Loucy (cell line): ENCODE measurements around the gene SCFD2.
"Not testable (repeated sequence)": the region's sequence is repeated elsewhere in the genome, so short reads cannot be mapped to it uniquely, and the experiment has no call there.

Experiments
- H2AFZ ChIP-seq: fragments of 200-600 bp; sonication (generic); 2 replicates; pipeline ENCODE4 v1.6.0; 2016; ENCODE audit warnings: antibody characterized with exemption, mild to moderate bottlenecking, low read length, moderate library complexity
- H3F3A ChIP-seq: fragments of 200-600 bp; 2 replicates; pipeline ENCODE4 v1.6.0; 2016; ENCODE audit warnings: antibody characterized with exemption, low read depth, mild to moderate bottlenecking
- H3K27me3 ChIP-seq: fragments of 200-600 bp; sonication (generic); 2 replicates; pipeline ENCODE4 v1.6.1; 2014; ENCODE audit warnings: low read length, mild to moderate bottlenecking; ENCODE audit not compliant: insufficient read depth, poor library complexity, severe bottlenecking
- H3K36me3 ChIP-seq: fragments of 200-600 bp; sonication (generic); 2 replicates; pipeline ENCODE4 v1.6.1; 2016; ENCODE audit warnings: low read length; ENCODE audit not compliant: insufficient read depth
- H3K4me1 ChIP-seq: fragments of 200-600 bp; sonication (generic); 2 replicates; pipeline ENCODE4 v1.5.1; 2014; ENCODE audit warnings: low read length, mild to moderate bottlenecking; ENCODE audit not compliant: insufficient read depth, poor library complexity, severe bottlenecking
- H3K4me2 ChIP-seq: fragments of 200-600 bp; sonication (generic); 2 replicates; pipeline ENCODE4 v1.6.0; 2014; ENCODE audit warnings: antibody characterized with exemption, low read length, low read depth, mild to moderate bottlenecking; ENCODE audit not compliant: poor library complexity, severe bottlenecking
- H3K4me3 ChIP-seq: fragments of 200-600 bp; sonication (generic); 2 replicates; pipeline ENCODE4 v1.5.1; 2014; ENCODE audit warnings: low read length, mild to moderate bottlenecking, mixed read lengths; ENCODE audit not compliant: poor library complexity, severe bottlenecking
- H3K79me2 ChIP-seq: fragments of 200-600 bp; sonication (generic); 2 replicates; pipeline ENCODE4 v1.6.1; 2014; ENCODE audit warnings: low read length; ENCODE audit not compliant: insufficient read depth
- H3K9ac ChIP-seq: fragments of 200-600 bp; sonication (generic); 2 replicates; pipeline ENCODE4 v1.6.0; 2014; ENCODE audit warnings: mild to moderate bottlenecking, low read depth, low read length, moderate library complexity; ENCODE audit not compliant: poor library complexity, severe bottlenecking
- H3K9me2 ChIP-seq: fragments of 200-600 bp; sonication (generic); replicated peaks from 2 replicates; pipeline ENCODE4 v1.6.1; 2016; ENCODE audit warnings: low read depth, low read length, mixed read lengths
- H3K9me3 ChIP-seq: fragments of 200-600 bp; sonication (generic); 2 replicates; pipeline ENCODE4 v1.6.1; 2014; ENCODE audit warnings: mild to moderate bottlenecking, antibody characterized with exemption, low read length, low read depth; ENCODE audit not compliant: insufficient read depth
- H4K20me1 ChIP-seq: fragments of 200-600 bp; sonication (generic); 2 replicates; pipeline ENCODE4 v1.6.0; 2014; ENCODE audit warnings: antibody characterized with exemption, low read length, mild to moderate bottlenecking; ENCODE audit not compliant: insufficient read depth, poor library complexity, severe bottlenecking
- EZH2phosphoT487 ChIP-seq: fragments of 200-600 bp; IDR thresholded peaks from 2 replicates; pipeline ENCODE4 v1.6.1; 2018; ENCODE audit warnings: antibody characterized with exemption, mild to moderate bottlenecking, moderate library complexity, borderline replicate concordance
- TF ChIP-seq, protein P1 (sequence below): fragments of 200-600 bp; sonication (generic); conservative IDR thresholded peaks from 2 replicates; pipeline ENCODE4 v1.5.1; 2014; ENCODE audit warnings: mild to moderate bottlenecking, antibody characterized with exemption, low read length

The SCFD2 gene

DNA sequence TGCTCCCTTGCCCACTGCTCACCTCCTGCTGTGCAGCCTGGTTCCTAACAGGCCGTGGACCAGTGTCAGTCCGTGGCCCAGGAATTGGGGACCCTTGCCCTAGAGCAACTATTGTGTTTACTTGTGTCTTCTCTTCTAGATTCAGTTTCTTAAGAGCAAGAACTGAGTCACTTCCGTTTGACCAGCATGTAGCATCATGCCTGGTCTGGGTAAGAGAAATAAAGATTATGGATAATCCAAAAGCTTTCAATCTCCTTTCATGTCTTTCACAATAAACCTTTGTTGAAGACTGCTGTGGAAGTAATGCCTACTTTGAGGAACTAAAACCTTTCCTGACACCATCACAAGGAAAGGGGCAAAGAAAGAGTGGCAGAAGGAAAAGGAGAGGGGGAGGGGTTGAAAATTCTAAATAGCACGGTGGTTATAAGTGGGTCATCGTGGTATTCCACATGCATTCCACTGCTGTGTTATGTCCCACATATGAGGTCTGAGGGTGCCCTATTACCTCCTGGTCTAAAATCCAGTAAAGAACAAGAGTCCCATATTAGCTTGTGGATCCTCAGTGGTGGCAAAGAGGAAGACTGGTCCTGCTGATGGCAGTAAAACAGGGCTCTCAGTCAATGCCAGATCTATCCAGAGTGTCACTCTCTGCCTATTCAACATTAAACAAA, 370.4 kb downstream of the SCFD2 start:
- no peaks in the 10 kb centered on the region for H3K9me2 ChIP-seq
- no peaks in the 10 kb centered on the region for H4K20me1 ChIP-seq
- H2AFZ ChIP-seq = no peak overlapping the region
- H3K27me3 ChIP-seq = no peaks in the 10 kb centered on the region
- no peaks in the 10 kb centered on the region for H3F3A ChIP-seq
- H3K4me2 ChIP-seq = no peak overlapping the region
- no peak for TF ChIP-seq EZH2phosphoT487
- TF ChIP-seq, protein P1, sequence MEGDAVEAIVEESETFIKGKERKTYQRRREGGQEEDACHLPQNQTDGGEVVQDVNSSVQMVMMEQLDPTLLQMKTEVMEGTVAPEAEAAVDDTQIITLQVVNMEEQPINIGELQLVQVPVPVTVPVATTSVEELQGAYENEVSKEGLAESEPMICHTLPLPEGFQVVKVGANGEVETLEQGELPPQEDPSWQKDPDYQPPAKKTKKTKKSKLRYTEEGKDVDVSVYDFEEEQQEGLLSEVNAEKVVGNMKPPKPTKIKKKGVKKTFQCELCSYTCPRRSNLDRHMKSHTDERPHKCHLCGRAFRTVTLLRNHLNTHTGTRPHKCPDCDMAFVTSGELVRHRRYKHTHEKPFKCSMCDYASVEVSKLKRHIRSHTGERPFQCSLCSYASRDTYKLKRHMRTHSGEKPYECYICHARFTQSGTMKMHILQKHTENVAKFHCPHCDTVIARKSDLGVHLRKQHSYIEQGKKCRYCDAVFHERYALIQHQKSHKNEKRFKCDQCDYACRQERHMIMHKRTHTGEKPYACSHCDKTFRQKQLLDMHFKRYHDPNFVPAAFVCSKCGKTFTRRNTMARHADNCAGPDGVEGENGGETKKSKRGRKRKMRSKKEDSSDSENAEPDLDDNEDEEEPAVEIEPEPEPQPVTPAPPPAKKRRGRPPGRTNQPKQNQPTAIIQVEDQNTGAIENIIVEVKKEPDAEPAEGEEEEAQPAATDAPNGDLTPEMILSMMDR = no peak
- no peaks in the 10 kb centered on the region for H3K36me3 ChIP-seq
- H3K4me1 ChIP-seq = peaks cover 9% of the 10 kb centered on the region
- no peaks in the 10 kb centered on the region for H3K9me3 ChIP-seq
- H3K9ac ChIP-seq = no peak overlapping the region
- H3K4me3 ChIP-seq = no peak overlapping the region
- H3K79me2 ChIP-seq = no peaks in the 10 kb centered on the region

DNA sequence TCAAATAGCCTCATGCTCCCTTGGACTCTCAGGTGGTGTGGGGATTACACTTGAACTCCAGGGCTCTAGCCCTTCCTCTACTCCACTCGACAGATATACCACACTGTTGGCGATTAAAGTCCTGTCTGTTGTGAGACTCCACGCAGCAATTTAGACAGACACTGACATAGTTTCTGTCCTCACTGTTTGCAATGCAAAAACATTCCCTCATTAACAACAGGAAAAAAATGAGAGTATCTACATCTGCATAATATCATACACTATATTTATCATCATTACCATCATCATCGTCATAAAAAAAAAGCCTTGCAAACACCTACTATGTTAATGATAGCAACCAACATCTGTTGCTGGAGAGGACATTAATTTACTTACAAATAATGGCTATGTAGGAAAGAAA, 371.3 kb downstream of the SCFD2 start:
- no peak overlapping the region for H3K4me3 ChIP-seq
- H3K9me2 ChIP-seq = no peaks in the 10 kb centered on the region
- peaks cover 5% of the 10 kb centered on the region for H3K4me1 ChIP-seq
- H3K9ac ChIP-seq = no peak overlapping the region
- H3K9me3 ChIP-seq = no peaks in the 10 kb centered on the region
- no peak overlapping the region for H2AFZ ChIP-seq
- no peaks in the 10 kb centered on the region for H4K20me1 ChIP-seq
- TF ChIP-seq EZH2phosphoT487 = no peak
- TF ChIP-seq, protein P1 = no peak
- no peaks in the 10 kb centered on the region for H3K79me2 ChIP-seq
- no peaks in the 10 kb centered on the region for H3K27me3 ChIP-seq
- no peak overlapping the region for H3K4me2 ChIP-seq
- no peaks in the 10 kb centered on the region for H3K36me3 ChIP-seq
- no peaks in the 10 kb centered on the region for H3F3A ChIP-seq

DNA sequence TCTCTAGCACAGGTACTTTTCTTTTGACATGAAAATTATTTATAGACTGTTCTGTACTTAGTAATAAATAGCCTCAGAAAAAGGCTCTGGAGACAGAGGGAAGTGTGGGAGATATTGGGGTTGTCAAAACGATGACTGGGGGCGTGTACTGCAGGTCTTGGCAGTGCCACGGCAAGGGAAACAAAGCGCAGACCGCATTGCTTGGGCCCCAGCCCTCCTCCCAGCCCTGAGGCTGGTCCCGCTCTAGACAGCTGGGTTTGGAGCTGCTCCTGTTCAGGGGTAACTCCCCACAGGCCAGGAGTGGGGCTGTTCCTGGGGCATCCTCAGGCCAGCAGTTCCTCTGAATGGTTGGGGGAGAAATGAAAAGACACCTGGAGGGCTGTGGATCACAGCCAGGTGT, 372.1 kb downstream of the SCFD2 start:
- H2AFZ ChIP-seq = no peak overlapping the region
- H3F3A ChIP-seq = no peaks in the 10 kb centered on the region
- H3K27me3 ChIP-seq = no peaks in the 10 kb centered on the region
- no peaks in the 10 kb centered on the region for H3K9me2 ChIP-seq
- H3K4me1 ChIP-seq = no peaks in the 10 kb centered on the region
- H4K20me1 ChIP-seq = no peaks in the 10 kb centered on the region
- no peaks in the 10 kb centered on the region for H3K36me3 ChIP-seq
- TF ChIP-seq EZH2phosphoT487 = no peak
- H3K9ac ChIP-seq = no peak overlapping the region
- no peak overlapping the region for H3K4me2 ChIP-seq
- no peaks in the 10 kb centered on the region for H3K9me3 ChIP-seq
- no peak overlapping the region for H3K4me3 ChIP-seq
- H3K79me2 ChIP-seq = no peaks in the 10 kb centered on the region

DNA sequence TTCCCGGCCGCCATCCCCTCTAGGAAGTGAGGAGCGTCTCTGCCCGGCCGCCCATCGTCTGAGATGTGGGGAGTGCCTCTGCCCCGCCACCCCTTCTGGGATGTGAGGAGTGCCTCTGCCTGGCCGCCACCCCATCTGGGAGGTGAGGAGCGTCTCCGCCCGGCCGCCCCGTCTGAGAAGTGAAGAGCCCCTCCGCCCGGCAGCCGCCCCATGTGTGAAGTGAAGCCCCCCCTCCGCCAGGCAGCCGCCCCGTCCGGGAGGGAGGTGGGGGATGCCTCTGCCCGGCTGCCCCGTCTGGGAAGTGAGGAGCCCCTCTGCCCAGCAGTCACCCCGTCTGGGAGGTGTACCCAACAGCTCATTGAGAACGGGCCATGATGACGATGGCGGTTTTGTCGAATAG, 373.3 kb downstream of the SCFD2 start:
- not testable (repeated sequence) for H3K9me3 ChIP-seq, H3K9me2 ChIP-seq, H3K4me2 ChIP-seq, H3F3A ChIP-seq, H3K4me1 ChIP-seq, H3K27me3 ChIP-seq, H4K20me1 ChIP-seq, H2AFZ ChIP-seq, H3K36me3 ChIP-seq, H3K79me2 ChIP-seq, H3K9ac ChIP-seq, H3K4me3 ChIP-seq
